Skin epidermis (tissue), 12 donors: ENCODE results near the gene MICAL2.

Source experiments
- H3K27ac ChIP-seq, 21 experiments: fragments of 200-600 bp; sonication (generic) in 11 of 21; one replicate each; pipeline ENCODE4 v1.5.0; 2020; ENCODE audit warnings: mild to moderate bottlenecking in 3 of 21, inconsistent platforms in 2 of 21, moderate library complexity in 2 of 21
- H3K4me3 ChIP-seq, 7 experiments: fragments of 200-600 bp; sonication (generic) in 2 of 7; one replicate each; pipeline ENCODE4 v1.5.0; 2020; ENCODE audit warnings: inconsistent platforms in 2 of 7, mild to moderate bottlenecking in 2 of 7, moderate library complexity in 1 of 7

The MICAL2 gene

GRCh38 chr11:12298610-12299009, 188.2 kb downstream of the MICAL2 start:
- Histone ChIP-seq H3K4me3 (no peak overlapping the region), H3K27ac (no peak overlapping the region)

DNA sequence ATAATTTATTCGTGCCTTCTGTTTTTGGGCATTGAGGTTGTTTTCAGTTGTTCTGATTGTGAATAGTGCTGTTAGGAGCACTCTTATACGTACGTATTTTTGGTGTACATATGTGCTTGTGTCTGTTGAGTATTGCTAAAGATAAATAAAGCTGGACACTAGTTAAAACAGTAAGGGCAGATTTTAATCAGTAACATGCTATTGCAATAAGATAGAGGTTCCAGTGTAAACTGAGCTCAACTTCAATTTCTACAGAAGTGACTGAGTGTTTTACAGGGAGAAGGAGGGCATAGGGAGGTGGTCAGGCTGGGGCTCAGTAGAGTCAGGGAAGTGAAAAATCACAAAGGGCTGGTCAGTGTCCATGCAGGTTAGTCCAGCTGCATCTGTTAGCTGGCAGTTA, 191.0 kb downstream of the MICAL2 start:
- H3K4me3 ChIP-seq, result no peak overlapping the region

GRCh38 chr11:12303421-12304149, 193.2 kb downstream of the MICAL2 start:
- H3K27ac ChIP-seq, result no peak overlapping the region
- H3K4me3 ChIP-seq, result no peak overlapping the region

More for the DNA sequence above, 191.0 kb downstream of the MICAL2 start:
- H3K27ac ChIP-seq, result no peak overlapping the region

DNA sequence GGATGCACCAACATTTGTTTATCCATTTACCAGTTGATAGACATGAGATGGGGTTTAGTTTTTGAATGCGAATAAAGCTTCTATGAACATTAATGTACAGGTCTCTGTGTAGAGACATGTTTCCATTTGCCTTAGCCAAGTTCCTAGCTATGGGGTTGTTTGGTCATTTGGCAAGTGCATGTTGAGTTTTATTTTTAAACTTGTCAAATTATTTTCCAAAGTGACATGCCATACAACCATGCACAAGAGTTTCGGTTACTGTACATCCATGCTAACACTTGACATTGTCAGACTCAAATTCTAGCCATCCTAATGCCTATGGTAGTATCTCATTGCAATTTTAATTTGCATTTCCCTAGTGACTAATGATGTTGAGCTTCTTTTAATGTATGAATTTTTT, 196.4 kb downstream of the MICAL2 start:
- H3K4me3 ChIP-seq, result no peak overlapping the region
- H3K27ac ChIP-seq, result no peak overlapping the region

DNA sequence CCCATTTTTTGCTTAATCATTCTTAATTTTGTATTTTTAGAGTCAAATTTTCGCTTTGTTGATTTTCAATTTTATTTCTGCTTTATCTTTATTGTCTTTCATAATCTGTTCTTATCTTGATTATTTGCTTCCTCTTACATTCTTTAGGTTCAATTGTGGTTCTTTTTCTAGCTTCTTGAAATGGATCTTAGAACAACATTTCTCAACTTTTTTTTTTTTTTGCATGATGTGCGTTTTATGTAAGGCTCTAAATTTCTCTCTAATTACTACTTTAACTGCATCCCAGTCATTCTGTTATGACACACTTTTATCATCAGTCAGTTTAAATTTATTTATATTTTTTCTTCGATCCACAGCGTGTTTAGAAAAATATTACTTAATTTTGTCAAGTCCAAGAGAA, 201.7 kb downstream of the MICAL2 start:
- no peak overlapping the region for H3K27ac ChIP-seq
- no peak overlapping the region for H3K4me3 ChIP-seq
